ENCODE data around the gene MBOAT7. TPM values are rescaled to one million over a fixed set of nuclear protein-coding genes. Genes with fewer than 3 reads are reported as not detected.

MBOAT7 gene
- total and polyA plus RNA-seq, 2 of the 8 experiments (the other 6 are each of a cell fraction or from before 2014, with no cell fraction given): 85.5 to 90.9 TPM

DNA sequence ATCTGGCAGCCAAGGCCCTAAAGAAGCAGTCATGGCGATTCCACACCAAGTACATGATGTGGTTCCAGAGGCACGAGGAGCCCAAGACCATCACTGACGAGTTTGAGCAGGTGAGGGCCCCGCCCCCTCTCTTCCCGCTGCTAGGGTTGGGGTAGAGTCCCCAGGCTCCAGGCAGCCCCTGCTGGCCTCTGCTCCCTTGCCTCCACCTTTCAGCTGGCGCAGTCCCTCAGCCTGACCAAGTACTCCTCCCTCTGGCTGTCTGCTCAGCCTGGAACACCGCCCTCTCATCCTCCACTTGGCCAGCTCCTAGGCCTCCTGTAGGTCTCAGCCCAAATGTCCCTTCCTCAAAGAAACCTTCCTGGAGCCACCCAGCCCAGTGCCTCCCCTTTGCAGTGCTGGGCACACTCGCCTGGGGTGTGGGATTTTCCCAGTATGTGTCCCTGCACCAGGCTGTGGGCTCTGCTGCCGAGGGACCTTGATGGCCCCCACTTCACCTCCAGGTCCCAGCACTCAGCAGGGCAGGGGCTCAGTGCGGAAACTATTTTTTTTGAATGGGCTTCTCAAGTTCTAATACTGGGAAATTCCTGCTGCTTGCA, 35.6 kb downstream of the MBOAT7 start:
- Histone ChIP-seq H2AFZ (ENCODE audit: low read length) (no peak overlapping the region), H3K79me1 (ENCODE audit: low read depth, low read length) (peaks cover 6% of the 10 kb centered on the region), H3K27me3 (replicated peaks in 1 of 4; ENCODE audit: control insufficient read depth in 3 of 4, extremely low read depth in 1 of 4, insufficient read depth in 3 of 4, low read length in 3 of 4) (no peaks in the 10 kb centered on the region), H4K91ac (replicated peaks; ENCODE audit: insufficient read length, low read length) (no peak overlapping the region), H3K4me1 (replicated peaks in 1 of 4; ENCODE audit: control insufficient read depth in 3 of 4, insufficient read depth in 4 of 4, low read length in 3 of 4) (peaks cover 0 to 3% (median 2%) of the 10 kb centered on the region in 4 experiments; a peak in 3 of 7 replicates), H3K9me3 (ENCODE audit: insufficient read depth in 2 of 2, low read depth in 1 of 2, low read length in 1 of 2) (no peaks in the 10 kb centered on the region), H3K4me3 (ENCODE audit: extremely low read depth in 1 of 4, insufficient read depth in 2 of 4, low read depth in 3 of 4, low read length in 4 of 4) (no peak overlapping the region), H2AK5ac (ENCODE audit: low read depth, low read length) (no peak overlapping the region), H2BK12ac (ENCODE audit: low read depth, low read length) (no peak overlapping the region), H3K4ac (replicated peaks; ENCODE audit: insufficient read length, low read depth, low read length) (no peak overlapping the region), H3K23ac (ENCODE audit: insufficient read length) (no peak overlapping the region), H3K14ac (ENCODE audit: insufficient read length) (no peak overlapping the region), H4K5ac (ENCODE audit: insufficient read length, low read depth, low read length) (no peak overlapping the region), H2BK120ac (replicated peaks; ENCODE audit: low read depth, low read length) (no peak overlapping the region), H2BK20ac (ENCODE audit: low read length) (no peak overlapping the region), H2BK5ac (ENCODE audit: low read depth, low read length) (no peak overlapping the region), H2BK15ac (ENCODE audit: low read length) (no peak overlapping the region), H3K18ac (ENCODE audit: extremely low read depth, low read length) (no peak overlapping the region), H4K8ac (ENCODE audit: extremely low read depth, insufficient read depth, low read length) (no peak overlapping the region), H3K23me2 (ENCODE audit: low read depth, low read length) (peaks cover 4% of the 10 kb centered on the region), H3K36me3 (ENCODE audit: control insufficient read depth in 2 of 4, insufficient read depth in 4 of 4, low read length in 3 of 4) (peaks cover 31 to 68% (median 61%) of the 10 kb centered on the region in 4 experiments), H4K20me1 (replicated peaks in 1 of 2; ENCODE audit: control insufficient read depth in 1 of 2, insufficient read depth in 2 of 2, low read length in 2 of 2) (peaks cover 11 to 20% of the 10 kb centered on the region in 2 experiments), H3K27ac (ENCODE audit: low read depth, low read length) (no peak overlapping the region), H3K79me2 (ENCODE audit: control insufficient read depth in 1 of 2, insufficient read depth in 2 of 2, low read length in 2 of 2) (no peaks in the 10 kb centered on the region), H3K56ac (replicated peaks; ENCODE audit: insufficient read length, low read depth, low read length) (no peak overlapping the region), H3K9ac (replicated peaks in 1 of 4; ENCODE audit: extremely low read depth in 1 of 4, low read depth in 3 of 4, low read length in 3 of 4) (no peak overlapping the region), H3K4me2 (ENCODE audit: insufficient read depth in 1 of 2, low read depth in 2 of 2, low read length in 2 of 2) (no peak overlapping the region)
- TF ChIP-seq SP2 (IDR thresholded peaks at IDR 0.05; ENCODE audit: low read length) (no peak), POLR2AphosphoS5 (IDR thresholded peaks at IDR 0.05; ENCODE audit: low read depth, low read length) (0 out of 2 replicates have a peak, but pooled peaks have one; percentile 51)
- 89% methylated on average over 9 of the region's 10 CpGs; no CpG with 5 or more reads in 1 of the 2 experiments for WGBS, 2 experiments (ENCODE audit: extremely low coverage in 1 of 2, insufficient coverage in 1 of 2, insufficient read length in 1 of 2, insufficient replicate concordance in 2 of 2, low coverage in 1 of 2, low lambda C conversion rate in 2 of 2, missing lambda C conversion rate in 1 of 2)
- DNase-seq (ENCODE audit: low read depth in 1 of 2, low spot score in 2 of 2): no peak
- CTCF ChIA-PET (ENCODE audit: partially characterized antibody): no interaction called here
- POLR2A ChIA-PET (ENCODE audit: partially characterized antibody): interaction anchor here (0.6 to 14.8 kb wide), 6 partner anchors 11 to 1020 kb away, joined by 3 to 348 read pairs (median 4); partner anchors contain the start of gene CNOT3
- no peak for FAIRE-seq
